Fibroblast of gingiva (primary cell): ENCODE measurements around the gene KCNK18.
A peak's percentile ranks its signal among the peaks of the same experiment; 100 is the strongest.

ENCODE experiments used
- DNase-seq: peaks from one replicate; pipeline ENCODE4 v3.0.0-alpha.2; 2011; ENCODE audit warnings: low read depth

KCNK18 gene

GRCh38 chr10:117197189-117197588 is at the start of gene KCNK18:
Gene KCNK18, plus strand, starts transcription at chr10:117197489. Its CDS starts 0 bp downstream, at chr10:117197489.
- DNase-seq = no peak

GRCh38 chr10:117148284-117148683 is 49.0 kb upstream of the KCNK18 start:
- no peak for DNase-seq

GRCh38 chr10:117152668-117153067 is 44.6 kb upstream of the KCNK18 start:
- DNase-seq = no peak

GRCh38 chr10:117158297-117158696 is 39.0 kb upstream of the KCNK18 start:
- no peak for DNase-seq

- DNase-seq = no peak
These were observed 37.9 kb upstream of the KCNK18 start for GRCh38 chr10:117159390-117159789.

GRCh38 chr10:117160567-117160966 is 36.7 kb upstream of the KCNK18 start:
- DNase-seq = no peak

- no peak for DNase-seq
These were observed 35.8 kb upstream of the KCNK18 start for GRCh38 chr10:117161386-117162033.

- no peak for DNase-seq
These were observed 34.9 kb upstream of the KCNK18 start for GRCh38 chr10:117162093-117163060.

- no peak for DNase-seq
These were observed 34.0 kb upstream of the KCNK18 start for GRCh38 chr10:117163061-117163953.

- no peak for DNase-seq
These were observed 33.2 kb upstream of the KCNK18 start for GRCh38 chr10:117163954-117164548.

GRCh38 chr10:117164592-117165537 is 32.4 kb upstream of the KCNK18 start:
- DNase-seq = no peak

GRCh38 chr10:117165538-117166417 is 31.5 kb upstream of the KCNK18 start:
- peak; percentile 15 for DNase-seq

GRCh38 chr10:117166418-117167345 is 30.6 kb upstream of the KCNK18 start:
- DNase-seq = no peak

GRCh38 chr10:117167346-117167788 is 29.9 kb upstream of the KCNK18 start:
- no peak for DNase-seq

- peak; percentile 13 for DNase-seq
These were observed 29.3 kb upstream of the KCNK18 start for GRCh38 chr10:117167789-117168674.

GRCh38 chr10:117168729-117169128 is 28.6 kb upstream of the KCNK18 start:
- DNase-seq = no peak

GRCh38 chr10:117169480-117169879 is 27.8 kb upstream of the KCNK18 start:
- no peak for DNase-seq
